HG02610 (cell line): ENCODE results near the gene PHF8.
A peak's percentile ranks its signal among the peaks of the same experiment; 100 is the strongest.

ENCODE experiments used
- ATAC-seq: cut with Tn5 transposase; IDR thresholded peaks from one replicate; pipeline ENCODE4 v1.9.1; 2021; ENCODE audit warnings: mild to moderate bottlenecking, moderate library complexity; ENCODE audit not compliant: unreplicated experiment

Gene PHF8

GRCh38 chrX:54044126-54044876, at the start of gene PHF8:
TSS of gene PHF8 (minus strand) at chrX:54044473. CDS start at chrX:54042728, 1,745 bp downstream.
- peak; percentile 88 for ATAC-seq

- no peak for ATAC-seq
Observed at GRCh38 chrX:54093571-54093970, 49.3 kb upstream of the PHF8 start.

DNA sequence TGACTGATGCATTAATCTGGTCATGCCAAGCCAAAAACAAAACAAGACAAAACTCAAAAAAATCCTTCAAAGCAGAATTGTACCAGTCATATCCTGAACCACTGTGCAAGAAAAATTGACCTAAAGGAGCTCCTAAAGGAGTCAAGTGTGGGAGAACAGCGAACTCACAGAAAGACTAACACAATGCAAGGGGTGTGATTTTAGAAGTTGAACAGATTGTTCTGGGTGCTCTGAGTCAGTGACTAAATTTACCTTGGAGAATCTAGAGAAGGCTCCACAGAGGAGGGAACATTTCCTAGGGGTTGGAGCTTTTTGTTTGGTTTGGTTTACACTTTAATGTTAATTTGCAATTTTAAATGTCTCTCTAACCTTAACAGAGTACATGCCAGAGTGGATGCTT, 48.9 kb upstream of the PHF8 start:
- no peak for ATAC-seq

GRCh38 chrX:54090880-54091279, 46.6 kb upstream of the PHF8 start:
- ATAC-seq: no peak

DNA sequence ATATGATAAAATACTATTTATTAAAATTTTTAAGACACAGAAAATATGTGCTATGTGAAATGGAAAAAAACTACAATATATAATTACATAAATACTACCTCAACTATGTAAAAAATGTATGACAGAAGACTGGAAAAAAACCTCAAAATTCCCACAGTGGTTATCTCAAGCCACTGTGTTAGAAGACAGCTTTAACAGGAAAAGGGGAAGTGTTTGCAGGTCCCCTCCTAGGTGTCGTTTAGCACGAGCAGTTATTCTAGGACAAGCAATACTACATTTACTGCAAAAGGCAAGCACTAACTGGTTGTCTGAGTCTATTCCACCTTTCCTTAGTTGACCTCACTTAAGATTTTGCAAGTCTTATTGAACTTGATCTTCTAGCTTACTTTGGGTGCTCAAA, 44.9 kb upstream of the PHF8 start:
- ATAC-seq: no peak

DNA sequence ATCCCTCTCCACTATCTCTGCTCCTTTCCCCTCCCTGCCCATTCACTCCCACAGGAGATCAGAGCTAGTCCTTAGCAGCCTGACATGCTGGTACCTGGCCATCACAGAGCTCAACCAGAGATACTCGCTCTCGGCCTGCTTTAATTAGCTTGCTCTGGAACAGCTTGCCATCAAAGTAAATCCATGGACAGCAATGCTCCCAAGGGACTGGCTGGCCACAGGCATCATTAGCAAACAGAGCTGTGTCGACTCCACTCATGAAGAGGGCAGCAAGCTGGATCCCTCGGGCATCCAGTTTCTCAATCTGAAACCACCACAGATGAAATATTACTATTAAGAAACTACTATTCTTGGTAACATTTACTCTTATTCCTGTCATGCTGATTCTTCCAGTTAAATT, 43.4 kb upstream of the PHF8 start:
- no peak for ATAC-seq

DNA sequence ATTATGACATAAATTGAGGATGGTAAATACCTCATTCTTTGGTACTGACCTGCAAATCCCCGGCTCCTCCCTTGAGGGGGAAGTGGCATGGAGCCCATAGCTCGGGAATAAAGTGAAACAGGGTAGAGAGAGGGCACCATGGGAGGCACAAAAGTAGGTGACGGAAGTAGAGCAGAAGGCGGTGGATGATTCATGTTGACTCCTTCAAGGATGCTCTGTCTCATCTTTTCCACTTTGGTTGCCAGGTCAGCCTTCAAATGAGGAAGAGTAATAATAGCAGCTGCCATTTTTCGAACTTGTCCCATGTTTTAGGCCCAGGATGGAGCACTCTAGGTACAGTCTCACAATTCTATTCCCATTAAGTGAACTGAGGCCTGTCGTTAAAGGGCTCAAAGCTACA, 41.4 kb upstream of the PHF8 start:
- ATAC-seq: no peak

GRCh38 chrX:54076903-54077302, 32.6 kb upstream of the PHF8 start:
- ATAC-seq: no peak

GRCh38 chrX:54074826-54075225, 30.6 kb upstream of the PHF8 start:
- no peak for ATAC-seq

- no peak for ATAC-seq
Observed at GRCh38 chrX:54067766-54068165, 23.5 kb upstream of the PHF8 start.

GRCh38 chrX:54066841-54067240, 22.6 kb upstream of the PHF8 start:
- ATAC-seq: no peak

DNA sequence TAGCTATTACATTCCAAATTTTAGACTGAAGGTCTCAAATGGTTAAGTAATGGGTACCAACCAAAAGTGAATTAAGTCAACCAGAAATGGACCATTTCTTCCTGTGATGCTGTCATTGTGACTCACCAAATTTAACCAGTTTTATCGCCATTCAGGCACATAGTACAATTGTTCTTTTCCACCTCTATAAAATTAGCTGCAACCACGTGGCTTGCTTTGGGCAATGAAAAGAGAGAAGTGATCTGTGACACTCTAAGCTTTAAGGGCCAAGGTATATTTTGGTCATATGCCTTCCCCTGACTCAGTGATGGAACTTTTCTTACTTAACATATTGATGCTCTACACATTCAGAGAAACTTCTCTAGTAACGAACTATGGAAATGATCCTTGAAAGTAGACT, 20.3 kb upstream of the PHF8 start:
- ATAC-seq: no peak

- no peak for ATAC-seq
Observed at GRCh38 chrX:54063361-54063760, 19.1 kb upstream of the PHF8 start.

GRCh38 chrX:54049801-54050200, 5.5 kb upstream of the PHF8 start:
- ATAC-seq: no peak

GRCh38 chrX:54048412-54048811, 4.1 kb upstream of the PHF8 start:
- ATAC-seq: no peak

GRCh38 chrX:54045563-54046228, 1.4 kb upstream of the PHF8 start:
- ATAC-seq: no peak

DNA sequence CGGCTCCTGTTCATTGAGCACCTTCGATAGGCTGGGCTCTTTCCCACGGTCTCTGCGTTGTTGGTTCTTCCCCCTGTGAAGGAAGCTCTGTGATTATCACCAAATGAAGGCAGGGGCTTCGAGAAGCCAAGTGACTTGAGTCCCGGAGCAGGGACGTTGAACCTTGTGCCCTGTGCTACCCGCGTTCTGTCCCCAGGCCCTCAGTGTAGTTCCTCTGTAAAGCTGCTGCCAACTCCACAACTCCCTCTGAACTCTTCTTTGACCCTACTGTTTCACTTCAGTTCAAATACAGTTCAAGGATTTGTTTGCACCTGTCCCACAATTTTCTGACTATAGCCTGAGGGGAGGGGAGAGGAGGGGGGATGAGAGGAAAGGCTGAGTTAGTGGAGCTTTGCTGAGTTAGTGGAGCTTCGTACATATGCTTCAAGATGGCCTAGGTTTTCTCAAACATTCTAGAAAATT, 635 bp upstream of the PHF8 start:
- no peak for ATAC-seq

DNA sequence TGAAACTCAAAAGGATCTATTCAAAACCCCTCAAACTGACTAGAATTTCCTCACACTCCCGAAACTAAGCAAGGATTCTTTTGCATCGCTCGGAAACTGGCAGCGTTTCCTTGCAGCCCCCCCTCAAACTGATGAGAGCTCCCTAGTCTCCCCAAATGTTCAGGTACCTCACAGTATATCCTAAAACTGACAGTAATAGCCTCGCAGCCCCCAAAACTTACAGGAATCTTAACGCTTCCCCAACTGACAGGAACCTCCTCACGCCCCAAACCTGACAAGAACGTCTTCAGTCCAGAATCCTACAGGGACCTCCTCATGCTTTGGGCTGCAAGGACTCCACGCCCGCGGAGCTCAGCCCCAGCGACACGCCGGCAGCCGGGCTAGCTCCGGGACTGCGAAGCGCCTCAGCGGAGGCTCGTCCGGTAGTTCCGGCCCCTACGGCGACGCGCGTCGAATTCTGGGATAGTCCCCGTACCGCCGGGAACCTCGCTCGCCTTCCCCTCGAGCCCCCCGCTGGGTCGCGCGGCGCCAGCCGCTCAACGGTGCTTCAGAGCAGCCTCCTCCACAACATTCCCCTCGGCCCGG, 640 bp downstream of the PHF8 start:
- peak; percentile 16 for ATAC-seq

DNA sequence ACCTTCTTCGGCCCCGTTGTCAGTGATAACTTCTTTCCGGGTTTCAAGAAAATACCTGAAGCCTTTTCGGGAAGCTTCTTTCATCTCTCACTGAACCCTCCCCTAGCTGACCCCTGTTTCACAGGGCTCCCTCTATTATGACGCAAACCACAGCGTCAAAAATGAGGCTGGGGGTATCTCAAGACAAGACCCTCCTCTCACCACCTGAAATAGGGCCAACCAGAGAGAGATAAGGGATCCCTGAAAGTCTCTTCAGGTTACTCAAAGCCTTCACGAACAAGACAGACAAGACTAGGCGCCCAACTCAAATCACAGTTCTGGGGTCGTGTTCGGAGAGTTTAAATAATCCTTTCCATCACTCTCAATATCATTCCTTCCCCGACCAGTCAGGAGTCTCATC, 1.2 kb downstream of the PHF8 start:
- ATAC-seq: no peak

GRCh38 chrX:54042609-54043021, 1.7 kb downstream of the PHF8 start:
- ATAC-seq: no peak

DNA sequence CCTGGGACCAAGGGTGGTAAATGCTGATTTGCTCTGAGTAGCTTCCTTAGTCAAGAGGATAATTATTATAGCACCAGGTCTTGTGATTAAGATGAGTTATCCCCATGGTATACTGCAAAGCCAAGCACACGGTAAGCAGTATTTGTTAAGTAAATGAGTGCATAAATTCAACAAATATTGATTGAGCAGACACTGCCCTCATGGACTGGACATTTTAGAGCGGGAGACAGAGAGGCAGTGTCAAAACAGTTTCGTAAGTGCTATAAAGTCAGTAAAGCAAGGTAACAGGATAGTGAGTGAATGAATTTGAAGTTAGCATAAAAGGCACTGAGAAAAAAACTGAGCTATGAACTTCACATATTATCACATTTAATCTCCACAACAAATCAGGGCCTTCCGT, 13.9 kb downstream of the PHF8 start:
- no peak for ATAC-seq

- no peak for ATAC-seq
Observed at GRCh38 chrX:54029529-54030143, 14.6 kb downstream of the PHF8 start.
